Measurements from ENCODE around the gene KRT31.
"Not testable (repeated sequence)": the region's sequence is repeated elsewhere in the genome, so short reads cannot be mapped to it uniquely, and the experiment has no call there.

KRT31 gene

GRCh38 chr17:41387670-41388069 lies 9.7 kb downstream of the KRT31 start:
- no peak for DNase-seq (ENCODE audit: extremely low read depth, low read depth)
- no peak for TF ChIP-seq CTCF (IDR thresholded peaks at IDR 0.05; ENCODE audit: low read depth, low read length)

- TF ChIP-seq CTCF (IDR thresholded peaks at IDR 0.05; ENCODE audit: low read depth, low read length) = no peak
- no peak for DNase-seq (ENCODE audit: extremely low read depth, low read depth)
These were observed 11.2 kb downstream of the KRT31 start for GRCh38 chr17:41386227-41386626.

- DNase-seq (ENCODE audit: extremely low read depth, low read depth) = no peak
- no peak for TF ChIP-seq CTCF (IDR thresholded peaks at IDR 0.05; ENCODE audit: low read depth, low read length)
These were observed 13.7 kb downstream of the KRT31 start for GRCh38 chr17:41383690-41384089.

GRCh38 chr17:41382394-41382793 lies 15.0 kb downstream of the KRT31 start:
- DNase-seq (ENCODE audit: extremely low read depth, low read depth) = no peak
- no peak for TF ChIP-seq CTCF (IDR thresholded peaks at IDR 0.05; ENCODE audit: low read depth, low read length)

GRCh38 chr17:41381943-41382342 lies 15.5 kb downstream of the KRT31 start, which contains the start of gene KRT34:
KRT34 (minus strand) TSS chr17:41382306; CDS start chr17:41382246, 60 bp downstream.
- DNase-seq (ENCODE audit: extremely low read depth, low read depth) = not testable (repeated sequence)

- not testable (repeated sequence) for DNase-seq (ENCODE audit: extremely low read depth, low read depth)
These were observed 17.3 kb downstream of the KRT31 start for GRCh38 chr17:41380091-41380490.

GRCh38 chr17:41377546-41377945 lies 19.9 kb downstream of the KRT31 start:
- TF ChIP-seq CTCF (IDR thresholded peaks at IDR 0.05; ENCODE audit: low read depth, low read length) = no peak
- DNase-seq (ENCODE audit: extremely low read depth, low read depth) = no peak

GRCh38 chr17:41369713-41370112 lies 27.7 kb downstream of the KRT31 start, which contains the start of gene KRT33B:
KRT33B (minus strand) TSS chr17:41369813; CDS start chr17:41369750, 63 bp downstream.
- TF ChIP-seq CTCF (IDR thresholded peaks at IDR 0.05; ENCODE audit: low read depth, low read length) = no peak
- no peak for DNase-seq (ENCODE audit: extremely low read depth, low read depth)
